Transverse colon (tissue), 3 donors: ENCODE measurements around the gene AGMO.

ENCODE experiments used
- CTCF ChIP-seq, 5 experiments: fragments of 200-600 bp in 3 of 5; fragments of 450-650 bp in 2 of 5; sonication (generic) in 3 of 5; IDR thresholded peaks; 1 replicate in 2 of 5; 2 replicates in 3 of 5; pipeline ENCODE4 v1.5.1; 2016 to 2017; ENCODE audit warnings: antibody characterized with exemption in 5 of 5, inconsistent platforms in 3 of 5, mild to moderate bottlenecking in 2 of 5, moderate library complexity in 1 of 5
- EP300 ChIP-seq: sonication (generic); formaldehyde crosslinking; IDR thresholded peaks from one replicate; pipeline ENCODE4 v1.6.1; 2017; ENCODE audit warnings: antibody characterized with exemption, low read depth
- POLR2A ChIP-seq: fragments of 450-650 bp; IDR thresholded peaks from one replicate; pipeline ENCODE4 v1.6.1; 2016; ENCODE audit warnings: antibody characterized with exemption, mild to moderate bottlenecking, moderate library complexity

- TF ChIP-seq POLR2A (no peak), CTCF (IDR thresholded peaks at IDR 0.05) (no peak), EP300 (no peak)
Measured at GRCh38 chr7:15609287-15609686, 47.5 kb upstream of the AGMO start.
